ENCODE data around the gene LRIG1. TPM values are rescaled to one million over a fixed set of nuclear protein-coding genes. Genes with fewer than 3 reads are reported as not detected.

The LRIG1 gene
- total and polyA plus RNA-seq, 9 of the 15 experiments (the other 6 are each of a cell fraction or from before 2014, with no cell fraction given), result 0.05 to 0.38 (median 0.13) TPM; not detected in 3

- no TSS peak for BruUV-seq (replicated peaks)
- Histone ChIP-seq H3K4me1 (replicated peaks in 1 of 2; ENCODE audit: control insufficient read depth in 2 of 2, insufficient read depth in 2 of 2, low read length in 2 of 2) (no peaks in the 10 kb centered on the region), H3K79me2 (ENCODE audit: control insufficient read depth, insufficient read depth, low read length) (no peaks in the 10 kb centered on the region), H3K9ac (ENCODE audit: insufficient read depth in 1 of 2, low read depth in 2 of 2, low read length in 2 of 2) (no peak overlapping the region), H2AFZ (ENCODE audit: low read depth, low read length) (no peak overlapping the region), H3K36me3 (ENCODE audit: control insufficient read depth, insufficient read depth, low read length) (no peaks in the 10 kb centered on the region), H3K27me3 (ENCODE audit: control insufficient read depth in 2 of 2, insufficient read depth in 2 of 2, low read length in 2 of 2) (peaks cover 0 to 8% of the 10 kb centered on the region in 2 experiments; a peak in 1 of 5 replicates), H3K4me3 (no peak overlapping the region), H3K9me3 (replicated peaks; ENCODE audit: control insufficient read depth, insufficient read depth, low read depth, low read length) (no peaks in the 10 kb centered on the region), H3K9me1 (ENCODE audit: control insufficient read depth, insufficient read depth, low read length) (no peaks in the 10 kb centered on the region), H3K27ac (ENCODE audit: extremely low read depth, low read depth, low read length) (no peak overlapping the region), H3K4me2 (ENCODE audit: insufficient read depth, low read length) (no peak overlapping the region), H4K20me1 (replicated peaks; ENCODE audit: control insufficient read depth, insufficient read depth, low read length) (no peaks in the 10 kb centered on the region; the same call in 1 of the 2 replicates)
- 2% methylated on average over 5 of the region's 5 CpGs for WGBS (ENCODE audit: insufficient coverage, low coverage, missing lambda C conversion rate)
- FAIRE-seq (no peak), DNase-seq (ENCODE audit: extremely low read depth in 1 of 4, low spot score in 3 of 4) (no peak), ATAC-seq (no peak)
- ChIA-PET CTCF (ENCODE audit: low intra/inter-chr PET ratio) (no interaction called here), POLR2A (no interaction called here)
- in situ Hi-C loops (cut with MboI), result no loop called here
- intact Hi-C loops (cut with micrococcal nuclease), result no loop called here
- TF ChIP-seq MAFK (IDR thresholded peaks at IDR 0.05; ENCODE audit: low read length) (no peak), PKNOX1 (IDR thresholded peaks at IDR 0.05) (no peak), NCOA4 (IDR thresholded peaks at IDR 0.05; ENCODE audit: partially characterized antibody) (no peak), STAG1 (CRISPR knock-in tag; IDR thresholded peaks at IDR 0.05; ENCODE audit: borderline replicate concordance) (no peak), ARID3A (IDR thresholded peaks at IDR 0.05; ENCODE audit: borderline replicate concordance, low read depth, low read length) (no peak), NR0B1 (IDR thresholded peaks at IDR 0.05; ENCODE audit: partially characterized antibody) (no peak), KDM1A (IDR thresholded peaks at IDR 0.05) (no peak), FOXM1 (IDR thresholded peaks at IDR 0.05; ENCODE audit: low read depth) (no peak), FOXM1 (CRISPR knock-in tag; IDR thresholded peaks at IDR 0.05; ENCODE audit: low read depth) (no peak), ZNF408 (CRISPR knock-in tag; IDR thresholded peaks at IDR 0.05; ENCODE audit: low read depth) (no peak), NR2F6 (CRISPR knock-in tag; IDR thresholded peaks at IDR 0.05) (no peak), CBX5 (IDR thresholded peaks at IDR 0.05; ENCODE audit: borderline replicate concordance, low read depth) (no peak)
Observed at GRCh38 chr3:66425032-66425431, 75.8 kb downstream of the LRIG1 start.
